ENCODE data around the gene INF2.

INF2 gene

DNA sequence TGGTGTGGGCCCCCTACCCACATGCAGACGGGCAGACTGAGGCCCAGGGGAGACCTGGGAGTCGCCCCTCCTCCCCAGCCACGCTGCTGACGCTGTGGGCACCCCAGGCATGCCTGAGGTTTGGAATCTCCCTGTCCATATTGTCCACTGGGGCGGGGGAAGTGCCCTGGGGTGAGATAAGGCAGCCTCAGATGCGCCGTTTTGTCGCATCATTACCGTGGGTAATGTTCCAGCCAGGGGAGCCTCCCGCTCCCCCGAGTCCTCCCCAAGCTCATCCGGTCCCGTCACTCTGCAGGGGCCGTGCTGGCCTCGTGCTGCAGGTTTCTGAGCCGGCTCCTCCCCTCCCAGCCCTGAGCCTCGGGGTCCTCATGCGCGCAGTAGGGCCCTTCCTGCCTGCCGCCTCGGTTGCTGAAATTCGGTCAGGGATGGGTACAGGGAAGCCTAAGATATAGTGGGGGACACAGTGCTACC lies 11.4 kb downstream of the INF2 start:
- no peak for DNase-seq (ENCODE audit: insufficient read length, low spot score)
- FAIRE-seq, result no peak

DNA sequence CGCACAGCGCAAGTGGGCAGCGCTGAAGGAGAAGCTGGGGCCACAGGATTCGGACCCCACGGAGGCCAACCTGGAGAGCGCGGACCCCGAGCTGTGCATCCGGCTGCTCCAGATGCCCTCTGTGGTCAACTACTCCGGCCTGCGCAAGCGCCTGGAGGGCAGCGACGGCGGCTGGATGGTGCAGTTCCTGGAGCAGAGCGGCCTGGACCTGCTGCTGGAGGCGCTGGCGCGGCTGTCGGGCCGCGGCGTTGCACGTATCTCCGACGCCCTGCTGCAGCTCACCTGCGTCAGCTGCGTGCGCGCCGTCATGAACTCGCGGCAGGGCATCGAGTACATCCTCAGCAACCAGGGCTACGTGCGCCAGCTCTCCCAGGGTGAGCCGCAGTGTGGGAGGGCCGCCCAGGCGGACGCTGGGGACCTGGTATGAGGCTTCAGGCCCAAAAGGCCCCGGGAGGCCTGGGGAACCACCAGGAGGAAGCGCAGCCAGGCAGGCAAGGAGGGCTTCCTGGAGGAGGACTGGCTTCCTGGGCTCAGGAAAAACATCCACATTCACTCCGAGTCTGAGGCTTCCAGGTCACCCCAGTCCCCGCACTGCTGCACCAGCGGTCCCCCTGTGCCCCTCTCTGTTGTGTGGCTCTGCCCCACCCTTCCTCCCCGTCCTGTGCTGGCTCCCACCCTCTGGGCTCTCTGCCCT lies 12.1 kb downstream of the INF2 start:
- DNase-seq (ENCODE audit: insufficient read length, low spot score) (no peak), FAIRE-seq (no peak)

DNA sequence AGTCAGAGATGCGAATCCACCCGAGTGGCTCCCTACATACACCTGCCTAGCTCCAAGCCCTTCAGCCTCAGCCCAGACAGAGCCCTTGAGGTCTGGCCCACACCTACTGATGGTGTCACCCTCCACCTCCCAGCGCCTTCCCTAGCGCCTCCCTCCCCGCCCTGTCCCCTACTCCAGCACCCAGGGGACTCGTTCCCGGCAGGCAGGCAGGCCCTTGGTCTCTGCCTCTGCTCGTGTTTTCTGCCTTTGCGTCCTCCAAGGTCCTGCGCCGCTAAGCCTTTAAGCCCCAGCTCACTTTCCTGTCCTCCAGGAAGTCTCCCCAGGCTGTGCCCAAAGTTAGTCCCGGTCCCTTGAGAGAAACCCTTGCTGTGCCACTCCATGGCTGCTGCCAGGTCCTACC lies 12.7 kb downstream of the INF2 start:
- FAIRE-seq (no peak), DNase-seq (ENCODE audit: insufficient read length, low spot score) (no peak)

DNA sequence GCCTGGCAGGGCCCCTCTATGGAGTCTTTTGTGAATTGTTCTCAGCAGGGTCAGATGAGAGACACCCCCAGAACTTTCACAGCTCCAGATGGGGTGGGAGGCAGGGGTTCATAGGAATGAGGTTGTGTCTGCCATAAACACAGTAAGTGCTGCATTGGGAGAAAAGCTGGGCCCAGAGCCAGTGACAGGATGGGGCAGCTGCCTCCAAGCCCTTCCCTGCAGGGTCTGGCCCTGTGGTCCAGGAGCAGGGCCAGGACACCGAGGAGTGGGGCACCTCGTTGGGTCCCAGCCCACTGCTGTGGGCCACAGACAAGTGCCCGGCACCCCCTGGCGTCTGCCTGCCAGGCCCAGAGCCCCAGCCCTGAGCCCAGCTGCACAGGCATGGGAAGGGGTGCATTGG lies 13.3 kb downstream of the INF2 start:
- FAIRE-seq, result no peak
- DNase-seq (ENCODE audit: insufficient read length, low spot score), result no peak

DNA sequence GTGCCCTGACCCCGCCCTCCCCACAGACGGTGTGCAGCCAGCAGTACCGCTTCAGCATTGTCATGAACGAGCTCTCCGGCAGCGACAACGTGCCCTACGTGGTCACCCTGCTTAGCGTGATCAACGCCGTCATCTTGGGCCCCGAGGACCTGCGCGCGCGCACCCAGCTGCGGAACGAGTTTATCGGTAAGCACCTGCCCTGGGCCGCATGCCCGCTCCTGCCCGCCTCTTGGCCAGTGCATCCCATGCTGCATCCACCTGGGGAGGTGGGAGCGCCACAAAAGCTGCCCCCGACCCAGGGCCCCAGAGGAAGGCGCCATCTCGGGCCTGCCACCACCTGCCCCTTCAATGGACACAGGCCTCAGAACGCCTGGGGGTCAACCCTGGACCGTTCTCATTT lies 13.9 kb downstream of the INF2 start:
- FAIRE-seq (no peak), DNase-seq (ENCODE audit: insufficient read length, low spot score) (no peak)

DNA sequence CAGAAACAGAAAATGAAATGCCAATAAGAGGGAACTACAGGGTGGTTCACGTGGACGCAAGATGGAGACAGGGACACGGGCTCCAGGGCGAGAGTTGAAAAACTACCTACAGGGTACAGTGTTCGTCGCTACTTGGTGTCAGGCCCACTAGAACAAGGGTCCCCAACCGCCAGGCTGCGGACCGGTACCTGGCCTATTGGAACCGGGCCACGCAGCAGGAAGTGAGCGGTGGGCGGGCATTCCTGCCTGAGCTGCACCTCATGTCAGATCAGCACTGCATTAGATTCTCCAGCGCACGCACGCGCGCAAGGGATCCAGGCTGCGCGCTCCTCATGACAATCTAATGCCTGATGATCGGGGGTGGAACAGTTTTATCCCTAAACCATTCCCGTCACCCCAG lies 14.8 kb downstream of the INF2 start:
- DNase-seq (ENCODE audit: insufficient read length, low spot score) (no peak), FAIRE-seq (no peak)

DNA sequence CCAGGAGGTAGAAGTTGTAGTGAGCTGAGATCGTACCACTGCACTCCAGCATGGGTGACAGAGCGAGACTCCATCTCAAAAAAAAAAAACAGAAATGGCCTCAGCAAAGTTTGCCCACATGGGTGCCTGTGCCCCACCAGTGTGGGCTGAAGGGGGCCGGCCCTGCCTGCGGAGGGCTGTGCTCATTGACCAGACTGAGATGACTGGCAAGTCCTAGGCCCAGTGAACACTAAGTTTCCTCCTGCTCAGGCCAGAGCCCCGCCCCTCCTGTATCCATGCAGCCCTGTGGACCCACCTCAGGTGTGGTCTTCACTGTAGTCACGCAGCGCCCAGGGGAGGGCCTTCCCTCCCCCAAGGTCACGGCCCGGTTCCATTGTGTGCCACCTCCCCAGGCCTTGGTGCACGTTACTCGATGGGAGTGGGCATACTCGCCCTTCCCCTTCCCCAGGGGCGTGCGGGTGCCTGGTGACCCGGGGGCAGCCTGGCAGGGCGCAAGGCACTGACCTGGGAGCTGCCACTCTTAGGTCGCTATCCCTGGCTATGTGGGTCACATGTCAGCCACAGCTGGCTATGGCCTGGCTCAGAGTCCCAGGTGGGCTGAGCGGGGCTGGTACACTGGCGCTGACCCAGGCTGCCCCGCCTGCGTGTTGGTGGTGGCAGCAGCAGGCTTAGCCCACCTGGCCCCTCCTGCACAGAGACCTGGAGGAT lies 16.1 kb downstream of the INF2 start:
- no peak for DNase-seq (ENCODE audit: insufficient read length, low spot score)
- no peak for FAIRE-seq

DNA sequence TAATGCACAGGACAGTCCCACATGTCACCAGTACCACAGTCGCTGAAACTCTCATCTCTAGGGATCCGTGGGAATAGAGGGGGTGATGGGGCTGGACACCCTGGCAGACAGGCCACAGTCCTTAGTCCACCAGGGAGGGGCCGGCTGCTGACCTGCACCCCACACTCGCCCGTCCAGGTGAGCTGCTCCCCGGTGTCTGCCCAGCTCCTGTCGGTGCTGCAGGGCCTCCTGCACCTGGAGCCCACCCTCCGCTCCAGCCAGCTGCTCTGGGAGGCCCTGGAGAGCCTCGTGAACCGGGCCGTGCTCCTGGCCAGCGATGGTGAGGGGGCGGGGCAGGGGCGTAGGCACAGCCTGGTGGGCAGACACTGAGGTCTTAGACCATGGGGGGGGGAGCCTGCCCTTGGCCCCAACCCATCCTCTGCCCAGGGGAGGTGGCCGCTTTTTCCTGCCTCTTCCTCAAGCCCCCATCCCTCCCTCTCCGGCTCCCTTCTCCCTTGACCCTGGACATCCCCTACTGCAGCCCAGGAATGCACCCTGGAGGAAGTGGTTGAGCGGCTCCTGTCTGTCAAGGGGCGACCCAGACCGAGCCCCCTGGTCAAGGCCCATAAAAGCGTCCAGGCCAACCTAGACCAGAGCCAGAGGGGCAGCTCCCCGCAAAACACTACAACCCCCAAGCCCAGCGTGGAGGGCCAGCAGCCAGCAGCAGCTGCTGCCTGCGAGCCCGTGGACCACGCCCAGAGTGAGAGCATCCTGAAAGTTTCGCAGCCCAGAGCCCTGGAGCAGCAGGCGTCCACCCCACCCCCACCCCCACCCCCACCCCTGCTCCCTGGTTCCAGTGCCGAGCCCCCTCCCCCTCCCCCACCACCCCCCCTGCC lies 17.6 kb downstream of the INF2 start:
- DNase-seq (ENCODE audit: insufficient read length, low spot score) (no peak), FAIRE-seq (no peak)

DNA sequence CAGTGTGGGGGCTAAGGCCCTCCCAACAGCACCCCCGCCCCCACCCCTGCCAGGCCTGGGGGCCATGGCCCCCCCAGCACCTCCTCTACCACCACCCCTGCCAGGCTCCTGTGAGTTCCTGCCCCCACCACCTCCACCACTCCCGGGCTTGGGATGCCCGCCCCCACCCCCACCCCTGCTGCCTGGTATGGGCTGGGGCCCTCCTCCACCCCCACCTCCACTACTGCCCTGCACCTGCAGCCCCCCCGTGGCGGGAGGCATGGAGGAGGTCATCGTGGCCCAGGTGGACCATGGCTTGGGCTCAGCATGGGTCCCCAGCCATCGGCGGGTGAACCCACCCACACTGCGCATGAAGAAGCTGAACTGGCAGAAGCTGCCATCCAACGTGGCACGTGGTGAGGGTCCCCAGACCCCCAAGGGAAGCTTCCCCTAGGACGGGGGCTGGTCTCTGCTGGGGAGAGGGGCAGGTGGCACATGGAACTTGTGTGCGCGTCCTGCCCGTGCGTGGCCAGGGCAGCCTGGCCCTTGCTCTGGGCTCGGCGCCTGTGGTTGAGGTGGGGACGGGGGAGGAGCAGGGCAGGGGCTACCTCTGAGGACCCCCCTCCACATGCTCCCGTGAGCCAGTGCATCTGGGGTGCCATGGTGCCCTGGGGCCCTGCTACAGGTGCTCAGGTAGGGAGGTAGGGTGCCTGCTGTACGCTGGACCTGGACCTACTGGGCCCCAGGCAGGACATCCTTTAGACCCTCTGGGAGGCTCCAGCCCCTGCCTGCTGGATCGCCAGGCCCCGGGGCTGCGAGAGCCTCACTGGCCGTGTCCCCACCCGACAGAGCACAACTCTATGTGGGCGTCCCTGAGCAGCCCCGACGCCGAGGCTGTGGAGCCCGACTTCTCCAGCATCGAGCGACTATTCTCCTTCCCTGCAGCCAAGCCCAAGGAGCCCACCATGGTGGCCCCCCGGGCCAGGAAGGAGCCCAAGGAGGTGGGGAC lies 18.5 kb downstream of the INF2 start:
- DNase-seq (ENCODE audit: insufficient read length, low spot score), result no peak
- no peak for FAIRE-seq

DNA sequence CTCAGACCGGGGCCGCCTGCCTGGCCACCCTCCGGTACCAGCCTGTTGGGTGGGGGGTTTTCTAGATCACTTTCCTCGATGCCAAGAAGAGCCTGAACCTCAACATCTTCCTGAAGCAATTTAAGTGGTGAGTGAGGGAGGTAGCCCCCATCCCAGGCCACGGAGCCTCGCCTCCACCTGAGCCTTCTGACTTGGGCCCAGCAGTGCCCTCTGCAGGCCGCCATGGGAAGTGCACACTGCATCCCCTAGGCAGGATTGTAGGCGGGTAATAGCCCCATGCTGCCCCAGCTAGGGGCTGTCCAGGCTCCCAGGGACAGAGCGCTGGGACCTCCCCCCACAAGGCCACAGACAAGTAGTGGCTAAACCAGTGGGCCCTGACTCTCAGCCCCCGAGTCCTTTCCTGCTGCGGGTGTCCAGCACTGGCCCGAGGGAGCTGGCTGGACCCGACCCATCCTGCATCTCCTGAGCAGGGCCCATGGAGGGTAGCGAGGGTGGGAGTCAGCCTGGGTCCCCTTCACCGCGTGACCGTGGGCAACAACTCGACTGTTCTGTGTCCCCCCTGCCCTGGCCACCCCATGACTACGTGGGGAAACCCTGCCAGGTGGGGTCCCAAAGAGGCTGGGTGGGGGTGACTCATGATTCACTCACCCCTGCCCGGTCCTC lies 19.3 kb downstream of the INF2 start:
- peak; percentile 95 for FAIRE-seq

DNA sequence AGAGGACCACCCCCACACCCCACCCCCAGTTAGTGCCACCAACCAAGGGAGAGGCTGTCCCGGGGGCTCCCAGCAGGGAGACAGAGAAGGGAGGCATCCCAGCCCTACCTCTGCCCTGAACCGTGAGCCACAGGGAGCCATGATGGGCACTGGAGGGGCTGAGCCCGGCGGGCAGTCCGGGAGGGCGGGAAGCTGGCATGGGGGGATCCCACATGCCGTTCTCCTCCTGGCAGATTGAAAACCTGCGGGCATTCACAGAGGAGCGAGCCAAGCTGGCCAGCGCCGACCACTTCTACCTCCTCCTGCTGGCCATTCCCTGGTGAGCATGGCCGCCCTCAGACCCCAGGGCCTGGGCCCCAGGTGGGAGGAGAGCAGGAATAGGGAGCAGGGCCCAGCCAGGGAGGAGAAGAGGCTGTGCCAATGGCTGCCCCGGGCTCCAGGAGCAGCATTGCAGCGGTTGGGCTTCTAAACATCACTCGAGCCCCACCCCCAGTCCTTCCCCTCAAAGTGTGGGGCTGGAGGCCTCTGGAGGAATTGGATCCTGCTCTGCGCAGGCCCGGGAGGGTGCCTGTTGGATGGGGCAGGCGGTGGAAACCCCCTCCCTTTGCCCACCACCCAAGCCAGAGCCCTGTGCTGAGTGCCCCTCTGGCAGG lies 20.1 kb downstream of the INF2 start:
- FAIRE-seq (no peak), DNase-seq (ENCODE audit: insufficient read length, low spot score) (no peak)

More for the DNA sequence above, 19.3 kb downstream of the INF2 start:
- DNase-seq (ENCODE audit: insufficient read length, low spot score), result peak; percentile 99

DNA sequence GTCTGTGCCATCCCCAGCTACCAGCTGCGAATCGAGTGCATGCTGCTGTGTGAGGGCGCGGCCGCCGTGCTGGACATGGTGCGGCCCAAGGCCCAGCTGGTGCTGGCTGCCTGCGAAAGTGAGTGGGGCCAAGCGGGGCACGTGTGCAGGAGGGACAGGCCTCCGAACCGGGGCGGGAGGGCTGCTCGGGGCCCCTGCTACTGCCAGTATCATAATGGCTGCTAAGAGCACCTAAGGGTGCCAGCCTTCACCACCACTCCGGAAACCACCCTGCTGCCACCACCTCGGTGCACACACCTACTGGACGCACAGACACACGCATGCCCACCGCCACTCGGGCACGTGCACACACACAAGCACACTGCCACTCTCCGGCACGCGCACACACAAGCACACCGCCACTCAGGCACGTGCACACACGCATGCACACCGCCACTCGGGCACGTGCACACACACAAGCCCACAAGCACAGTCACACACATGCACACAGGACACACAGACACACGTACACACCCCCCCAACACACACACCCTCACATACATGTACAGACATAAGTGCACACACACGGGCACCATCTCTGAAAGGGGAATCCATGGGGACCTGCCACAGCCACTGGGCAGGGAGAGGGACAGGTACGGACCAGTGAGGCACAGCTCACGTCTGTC lies 20.8 kb downstream of the INF2 start:
- FAIRE-seq (no peak), DNase-seq (ENCODE audit: insufficient read length, low spot score) (no peak)

DNA sequence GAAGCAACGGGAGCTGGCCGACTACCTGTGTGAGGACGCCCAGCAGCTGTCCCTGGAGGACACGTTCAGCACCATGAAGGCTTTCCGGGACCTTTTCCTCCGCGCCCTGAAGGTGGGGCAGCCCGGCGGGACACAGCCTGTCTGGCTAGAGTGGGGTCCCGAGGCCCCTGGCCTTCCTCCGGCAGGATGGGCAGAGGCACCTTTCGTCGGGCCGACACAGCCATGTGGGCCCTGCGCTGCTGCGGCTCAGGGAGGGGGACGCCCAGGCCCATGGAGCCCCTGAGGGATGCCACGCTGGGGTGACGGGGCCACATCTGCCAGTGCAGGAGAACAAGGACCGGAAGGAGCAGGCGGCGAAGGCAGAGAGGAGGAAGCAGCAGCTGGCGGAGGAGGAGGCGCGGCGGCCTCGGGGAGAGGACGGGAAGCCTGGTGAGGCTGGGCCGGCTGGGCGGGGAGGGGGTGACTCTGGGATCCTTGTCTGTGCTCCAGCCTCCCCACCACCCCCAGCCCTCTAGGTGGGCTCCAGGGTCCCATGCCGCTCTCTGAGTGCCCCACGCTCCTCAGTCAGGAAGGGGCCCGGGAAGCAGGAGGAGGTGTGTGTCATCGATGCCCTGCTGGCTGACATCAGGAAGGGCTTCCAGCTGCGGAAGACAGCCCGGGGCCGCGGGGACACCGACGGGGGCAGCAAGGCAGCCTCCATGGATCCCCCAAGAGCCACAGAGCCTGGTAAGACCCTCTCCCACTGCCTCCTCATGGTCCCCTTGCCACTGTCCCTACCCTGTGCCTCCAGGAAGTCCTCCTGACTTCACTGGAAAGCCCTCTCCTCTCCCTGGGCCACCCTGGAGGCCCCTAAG lies 23.7 kb downstream of the INF2 start:
- no peak for FAIRE-seq
- DNase-seq (ENCODE audit: insufficient read length, low spot score), result no peak

DNA sequence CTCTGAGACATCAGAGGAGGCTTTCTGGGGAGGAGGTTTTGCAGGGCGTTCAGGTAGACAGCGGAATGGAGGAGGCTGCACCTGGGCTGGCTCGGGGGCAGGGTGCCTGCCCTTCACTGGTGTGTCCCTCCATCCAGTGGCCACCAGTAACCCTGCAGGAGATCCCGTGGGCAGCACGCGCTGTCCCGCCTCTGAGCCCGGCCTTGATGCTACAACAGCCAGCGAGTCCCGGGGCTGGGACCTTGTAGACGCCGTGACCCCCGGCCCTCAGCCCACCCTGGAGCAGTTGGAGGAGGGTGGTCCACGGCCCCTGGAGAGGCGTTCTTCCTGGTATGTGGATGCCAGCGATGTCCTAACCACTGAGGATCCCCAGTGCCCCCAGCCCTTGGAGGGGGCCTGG lies 24.6 kb downstream of the INF2 start:
- no peak for FAIRE-seq

DNA sequence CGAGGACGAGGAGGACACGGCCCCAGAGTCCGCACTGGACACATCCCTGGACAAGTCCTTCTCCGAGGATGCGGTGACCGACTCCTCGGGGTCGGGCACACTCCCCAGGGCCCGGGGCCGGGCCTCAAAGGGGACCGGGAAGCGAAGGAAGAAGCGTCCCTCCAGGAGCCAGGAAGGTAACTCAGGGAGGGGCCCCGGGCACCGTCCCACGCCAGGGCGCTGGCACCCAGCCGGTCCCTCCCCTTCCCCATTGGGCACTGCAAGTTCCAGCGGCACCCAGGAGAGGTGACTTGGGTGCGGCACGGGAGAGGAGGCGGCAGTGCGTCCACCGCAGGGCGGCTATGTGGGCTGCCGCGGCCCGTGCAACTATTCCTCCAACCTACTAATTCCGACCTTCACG lies 25.3 kb downstream of the INF2 start:
- DNase-seq (ENCODE audit: insufficient read length, low spot score) (no peak), FAIRE-seq (no peak)

More for the DNA sequence above, 24.6 kb downstream of the INF2 start:
- DNase-seq (ENCODE audit: insufficient read length, low spot score), result no peak

DNA sequence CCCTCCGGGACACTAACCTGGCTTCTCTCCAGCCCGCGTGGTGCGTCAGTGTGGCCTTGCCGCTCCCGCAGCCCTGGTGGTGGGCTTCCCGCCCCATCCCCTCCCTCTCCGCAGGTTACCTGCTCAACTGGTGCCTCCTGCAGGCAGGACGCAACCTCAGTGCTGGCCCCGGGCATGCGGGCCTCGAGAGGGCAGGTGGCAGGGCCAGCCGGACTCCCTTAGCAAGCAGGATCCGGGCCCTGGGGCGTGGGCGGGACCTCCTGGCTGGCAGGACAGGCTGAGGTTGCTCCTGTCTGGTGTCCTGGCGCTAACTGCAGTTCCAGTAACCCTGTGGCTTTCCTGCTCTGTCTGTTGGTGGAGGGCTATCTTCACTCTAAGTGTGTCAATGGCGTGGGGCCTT lies 26.0 kb downstream of the INF2 start:
- FAIRE-seq, result no peak
- DNase-seq (ENCODE audit: insufficient read length, low spot score), result no peak

DNA sequence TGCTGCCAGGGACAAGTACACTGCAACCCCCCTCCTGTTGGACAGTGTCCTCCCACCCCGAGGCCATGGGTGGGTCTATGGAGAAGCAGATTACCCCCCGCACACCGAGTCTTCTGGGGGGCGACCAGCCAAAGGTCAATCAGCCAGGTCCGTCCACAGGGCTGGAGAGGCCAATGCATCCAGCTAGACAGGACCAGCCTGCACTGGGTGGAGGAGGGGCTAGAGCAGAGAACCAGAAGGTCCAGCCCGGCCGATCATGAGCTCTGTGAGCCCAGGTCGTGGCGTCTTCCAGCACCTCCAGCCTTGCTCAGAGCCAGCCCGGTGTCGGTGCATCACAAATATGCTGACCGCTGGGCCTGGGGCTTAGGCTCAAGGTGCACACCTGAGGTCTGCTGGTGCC lies 26.5 kb downstream of the INF2 start:
- DNase-seq (ENCODE audit: insufficient read length, low spot score) (no peak), FAIRE-seq (no peak)

DNA sequence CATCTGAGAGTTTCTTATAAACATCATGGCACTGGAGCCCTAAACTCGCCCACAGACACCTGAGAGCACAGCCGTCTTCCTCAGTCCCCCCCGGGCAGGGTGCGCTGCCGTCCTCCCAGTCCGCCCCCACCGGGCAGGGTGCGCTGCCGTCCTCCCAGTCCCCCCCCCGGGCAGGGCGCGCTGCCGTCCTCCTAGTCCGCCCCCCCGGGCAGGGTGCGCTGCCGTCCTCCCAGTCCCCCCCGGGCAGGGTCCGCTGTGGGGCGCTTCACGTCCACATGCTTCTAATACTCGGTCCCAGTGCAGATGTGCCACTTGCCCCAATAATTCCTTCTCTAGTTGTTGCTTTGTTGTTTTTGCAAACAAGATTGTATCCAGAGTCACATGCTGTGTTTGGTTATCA lies 27.7 kb downstream of the INF2 start:
- FAIRE-seq, result no peak
- DNase-seq (ENCODE audit: insufficient read length, low spot score), result no peak
